ENCODE measurements around the gene AFF3.

DNA sequence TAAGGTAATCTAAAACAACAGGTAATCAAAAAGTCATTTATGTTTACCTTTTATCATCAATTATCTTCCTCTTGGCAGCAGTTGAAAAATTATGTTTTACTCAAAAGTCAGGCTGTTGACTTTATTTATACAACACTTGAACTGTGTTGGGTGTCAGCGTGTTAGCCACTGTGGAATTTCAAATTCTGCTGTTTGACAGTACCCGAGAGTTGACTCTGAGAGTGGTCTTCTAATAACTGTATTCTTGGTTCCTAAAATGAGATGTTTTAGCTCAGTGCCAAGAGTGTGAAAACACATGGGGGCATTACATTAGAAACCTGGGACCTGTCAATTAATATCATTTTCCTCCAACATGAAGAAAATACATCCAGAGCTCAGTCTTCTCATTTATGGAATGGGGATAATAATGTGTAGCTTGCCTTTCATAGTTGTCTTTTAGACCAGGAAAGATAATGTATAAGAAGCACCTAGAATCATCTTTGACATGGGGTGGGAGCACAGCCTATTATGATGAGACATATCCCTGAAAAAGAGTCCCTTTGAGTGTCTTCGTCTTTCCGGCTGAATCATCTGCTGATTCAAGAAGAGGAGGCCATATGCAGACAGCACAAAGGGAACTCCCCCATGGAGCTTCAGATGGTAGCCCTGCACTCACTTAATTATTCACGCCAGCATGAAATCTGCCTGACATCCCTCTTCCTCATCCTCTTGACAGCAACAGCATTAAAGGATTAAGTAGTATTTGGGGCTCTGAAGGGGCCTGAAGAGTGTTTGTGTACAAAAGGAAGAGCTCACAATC lies 89.1 kb downstream of the AFF3 start:
- TF ChIP-seq, protein P1, sequence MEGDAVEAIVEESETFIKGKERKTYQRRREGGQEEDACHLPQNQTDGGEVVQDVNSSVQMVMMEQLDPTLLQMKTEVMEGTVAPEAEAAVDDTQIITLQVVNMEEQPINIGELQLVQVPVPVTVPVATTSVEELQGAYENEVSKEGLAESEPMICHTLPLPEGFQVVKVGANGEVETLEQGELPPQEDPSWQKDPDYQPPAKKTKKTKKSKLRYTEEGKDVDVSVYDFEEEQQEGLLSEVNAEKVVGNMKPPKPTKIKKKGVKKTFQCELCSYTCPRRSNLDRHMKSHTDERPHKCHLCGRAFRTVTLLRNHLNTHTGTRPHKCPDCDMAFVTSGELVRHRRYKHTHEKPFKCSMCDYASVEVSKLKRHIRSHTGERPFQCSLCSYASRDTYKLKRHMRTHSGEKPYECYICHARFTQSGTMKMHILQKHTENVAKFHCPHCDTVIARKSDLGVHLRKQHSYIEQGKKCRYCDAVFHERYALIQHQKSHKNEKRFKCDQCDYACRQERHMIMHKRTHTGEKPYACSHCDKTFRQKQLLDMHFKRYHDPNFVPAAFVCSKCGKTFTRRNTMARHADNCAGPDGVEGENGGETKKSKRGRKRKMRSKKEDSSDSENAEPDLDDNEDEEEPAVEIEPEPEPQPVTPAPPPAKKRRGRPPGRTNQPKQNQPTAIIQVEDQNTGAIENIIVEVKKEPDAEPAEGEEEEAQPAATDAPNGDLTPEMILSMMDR (IDR thresholded peaks at IDR 0.05) = no peak
- no peak for TF ChIP-seq POLR2A (IDR thresholded peaks at IDR 0.05)
